GM12873 (cell line): Measurements from ENCODE around the gene SHISA6.

ENCODE experiments used
- TF ChIP-seq, protein P1 (sequence below): IDR thresholded peaks from 2 replicates; pipeline ENCODE4 v1.5.1; 2012; ENCODE audit warnings: low read depth, mild to moderate bottlenecking, moderate library complexity, low read length, control low read depth; ENCODE audit not compliant: insufficient read depth; ENCODE audit errors: missing control alignments

The SHISA6 gene

DNA sequence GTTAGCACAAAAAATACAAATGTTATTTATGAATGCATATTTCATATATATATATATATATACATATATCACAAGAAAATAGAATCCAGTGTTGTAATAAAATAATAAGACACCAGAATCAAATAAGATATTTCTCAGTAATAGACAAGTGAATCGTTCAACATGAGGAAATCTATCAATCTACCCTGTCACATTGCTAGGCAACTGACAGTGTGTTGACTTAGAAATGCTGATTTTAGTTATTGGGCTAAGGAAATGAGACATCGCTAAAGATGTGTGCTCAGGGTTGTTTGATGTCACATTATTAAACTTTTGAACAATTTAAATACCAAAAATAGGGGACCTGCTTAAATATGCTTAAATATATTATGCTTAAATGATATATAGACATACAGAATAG lies 307.4 kb downstream of the SHISA6 start:
- TF ChIP-seq, protein P1, sequence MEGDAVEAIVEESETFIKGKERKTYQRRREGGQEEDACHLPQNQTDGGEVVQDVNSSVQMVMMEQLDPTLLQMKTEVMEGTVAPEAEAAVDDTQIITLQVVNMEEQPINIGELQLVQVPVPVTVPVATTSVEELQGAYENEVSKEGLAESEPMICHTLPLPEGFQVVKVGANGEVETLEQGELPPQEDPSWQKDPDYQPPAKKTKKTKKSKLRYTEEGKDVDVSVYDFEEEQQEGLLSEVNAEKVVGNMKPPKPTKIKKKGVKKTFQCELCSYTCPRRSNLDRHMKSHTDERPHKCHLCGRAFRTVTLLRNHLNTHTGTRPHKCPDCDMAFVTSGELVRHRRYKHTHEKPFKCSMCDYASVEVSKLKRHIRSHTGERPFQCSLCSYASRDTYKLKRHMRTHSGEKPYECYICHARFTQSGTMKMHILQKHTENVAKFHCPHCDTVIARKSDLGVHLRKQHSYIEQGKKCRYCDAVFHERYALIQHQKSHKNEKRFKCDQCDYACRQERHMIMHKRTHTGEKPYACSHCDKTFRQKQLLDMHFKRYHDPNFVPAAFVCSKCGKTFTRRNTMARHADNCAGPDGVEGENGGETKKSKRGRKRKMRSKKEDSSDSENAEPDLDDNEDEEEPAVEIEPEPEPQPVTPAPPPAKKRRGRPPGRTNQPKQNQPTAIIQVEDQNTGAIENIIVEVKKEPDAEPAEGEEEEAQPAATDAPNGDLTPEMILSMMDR, result no peak

DNA sequence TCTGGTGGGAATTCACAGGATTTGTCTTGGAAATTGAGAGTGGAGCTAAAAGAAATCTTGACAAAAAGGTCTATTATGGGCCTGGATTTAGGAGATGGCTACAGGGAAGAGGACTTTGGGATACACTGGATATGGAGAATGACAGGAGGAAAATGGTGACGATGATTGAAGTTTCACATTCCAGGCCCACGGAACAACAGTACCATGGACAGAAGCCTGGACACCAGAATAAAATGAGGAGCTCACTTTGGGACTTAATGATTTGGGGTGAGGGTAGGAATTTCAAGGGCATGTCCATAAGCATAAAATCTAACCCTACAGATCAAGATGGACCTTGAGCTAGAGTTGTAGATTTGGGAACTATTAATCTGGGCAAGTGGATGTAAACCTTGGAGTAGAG lies 309.4 kb downstream of the SHISA6 start:
- TF ChIP-seq, protein P1, result no peak

DNA sequence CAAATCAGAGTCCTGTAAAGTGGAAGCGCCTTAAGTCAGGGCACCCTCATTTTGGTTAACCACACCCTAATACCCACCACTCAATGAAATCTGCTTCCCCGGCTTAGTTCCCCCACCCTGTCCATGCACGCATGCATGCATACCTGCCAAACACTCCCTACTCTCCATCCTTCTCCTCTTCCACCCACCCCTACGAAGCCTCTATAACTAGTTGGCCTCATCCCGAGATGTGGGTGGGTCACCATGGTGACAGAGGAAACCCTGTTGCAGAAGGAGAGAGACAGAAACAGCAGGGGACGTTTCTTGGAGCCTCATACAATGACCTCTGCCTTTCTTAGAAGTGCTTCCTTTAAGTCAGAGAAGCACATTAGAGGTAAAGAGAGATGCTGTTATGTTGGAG lies 310.4 kb downstream of the SHISA6 start:
- TF ChIP-seq, protein P1, result no peak

DNA sequence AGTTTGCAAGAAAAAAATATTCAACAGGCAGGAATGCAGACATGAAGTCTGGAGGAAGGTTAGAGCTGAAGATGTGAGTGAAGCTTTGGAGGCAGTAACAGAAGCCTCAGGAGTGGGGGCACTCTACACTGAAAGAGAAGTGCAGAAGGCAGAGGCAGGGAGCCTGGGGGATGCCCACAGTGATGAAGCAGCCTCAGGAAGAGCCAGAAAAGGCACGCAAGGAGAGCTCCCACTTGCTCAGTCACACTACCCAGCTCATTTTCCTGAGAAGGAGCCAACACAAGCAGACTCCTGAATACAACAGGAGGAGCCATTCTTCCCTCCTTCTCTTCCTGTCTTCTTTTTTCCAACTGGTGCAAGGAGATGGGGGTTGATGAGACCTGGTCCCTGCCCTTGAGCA lies 312.1 kb downstream of the SHISA6 start:
- TF ChIP-seq, protein P1, result no peak

DNA sequence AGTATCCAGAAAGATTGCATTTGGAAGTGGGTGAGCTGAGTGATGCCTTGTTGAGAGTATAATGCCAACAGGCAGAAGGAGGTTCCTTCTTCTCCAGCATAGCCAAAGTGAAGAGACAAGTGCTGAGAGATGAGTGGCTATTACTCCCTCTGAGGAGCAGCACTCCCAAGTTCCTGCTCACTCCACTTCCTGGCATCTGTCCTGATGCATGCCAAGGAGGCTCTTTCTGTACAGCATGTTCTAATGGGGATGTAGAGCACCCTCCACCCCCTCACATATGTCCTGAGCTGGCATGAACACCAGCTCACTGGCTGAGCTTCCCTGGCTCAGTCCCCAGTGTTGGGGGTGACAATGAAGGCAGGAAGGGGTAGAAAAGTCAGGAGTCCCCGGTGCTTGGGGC lies 313.0 kb downstream of the SHISA6 start:
- TF ChIP-seq, protein P1, result no peak

DNA sequence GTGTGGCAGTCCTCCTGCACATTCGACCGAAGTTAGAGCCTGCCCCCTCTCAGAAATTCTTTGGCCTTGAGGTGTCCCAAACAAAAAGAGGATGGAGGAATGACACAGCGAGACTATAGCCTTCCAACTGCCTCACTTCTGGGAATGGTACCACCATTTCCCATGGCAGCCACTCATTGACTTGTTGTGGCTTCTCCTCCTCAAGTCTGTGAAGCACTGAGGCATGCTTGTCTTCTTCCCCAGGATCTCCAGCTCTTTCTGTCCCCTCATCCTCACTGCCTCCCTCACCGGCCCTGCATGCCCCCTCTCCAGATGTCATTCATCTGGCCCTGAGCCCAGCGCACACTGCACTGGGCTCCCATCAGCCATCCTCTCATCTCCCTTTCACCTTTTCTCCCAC lies 313.5 kb downstream of the SHISA6 start:
- TF ChIP-seq, protein P1, result no peak

DNA sequence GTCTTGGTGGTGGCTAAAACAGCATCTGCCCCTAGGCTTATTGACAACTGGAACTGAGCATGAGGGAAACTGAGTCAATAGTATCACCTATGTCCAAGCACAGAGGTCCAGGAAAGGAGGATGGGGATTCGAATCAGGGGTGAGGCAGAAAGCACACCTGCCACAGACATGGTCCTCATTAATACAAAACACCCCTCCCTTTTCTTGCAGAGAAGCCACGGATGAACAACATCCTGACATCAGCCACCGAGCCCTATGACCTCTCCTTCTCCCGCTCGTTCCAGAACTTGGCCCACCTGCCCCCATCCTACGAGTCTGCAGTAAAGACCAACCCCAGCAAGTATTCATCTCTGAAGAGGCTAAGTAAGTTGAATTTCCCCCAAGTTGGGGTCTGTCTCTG lies 314.5 kb downstream of the SHISA6 start:
- TF ChIP-seq, protein P1, result no peak
